Right lobe of liver (tissue), 6 donors: Measurements from ENCODE around the gene CAPN3. TPM values are rescaled to one million over a fixed set of nuclear protein-coding genes. Genes with fewer than 3 reads are reported as not detected.

Source experiments
- ATAC-seq, 4 donors: fragments of 200-7000 bp; cut with Tn5 transposase; one replicate each; pipeline ENCODE4 v1.9.1; 2020; ENCODE audit warnings: mild to moderate bottlenecking in 4 of 4, moderate library complexity in 4 of 4
- DNase-seq, 3 donors: peaks; one replicate each; pipeline ENCODE4 v3.0.0-alpha.2; 2020
- H3K27ac ChIP-seq, 3 donors: fragments of 200-600 bp; one replicate each; pipeline ENCODE4 v1.8.0; 2022
- H3K27me3 ChIP-seq, 2 donors: fragments of 200-600 bp; one replicate each; pipeline ENCODE4 v1.8.0; 2022
- H3K36me3 ChIP-seq, 4 donors: fragments of 200-600 bp; sonication (generic) in 1 of 4; one replicate each; pipeline versions ENCODE4 v1.5.1 to v1.8.0; 2017 to 2022; ENCODE audit warnings: control low read depth in 1 of 4
- H3K4me1 ChIP-seq, 4 donors: fragments of 200-600 bp; sonication (generic) in 1 of 4; one replicate each; pipeline versions ENCODE4 v1.5.1 to v1.8.0; 2017 to 2022; ENCODE audit warnings: control low read depth in 1 of 4
- H3K4me3 ChIP-seq, 3 donors: fragments of 200-600 bp; one replicate each; pipeline ENCODE4 v1.8.0; 2022
- H3K9me3 ChIP-seq, 4 donors: fragments of 200-600 bp; sonication (generic) in 1 of 4; one replicate each; pipeline versions ENCODE4 v1.5.1 to v1.8.0; 2017 to 2022; ENCODE audit warnings: control low read depth in 1 of 4
- CTCF ChIP-seq, 4 donors: fragments of 200-600 bp in 3 of 4; fragments of 450-650 bp in 1 of 4; IDR thresholded peaks; one replicate each; pipeline versions ENCODE4 v1.5.1 to v1.8.0; 2016 to 2022; ENCODE audit warnings: antibody characterized with exemption in 4 of 4, mild to moderate bottlenecking in 2 of 4
- POLR2A ChIP-seq: fragments of 450-650 bp; IDR thresholded peaks from one replicate; pipeline ENCODE4 v1.6.1; 2017; ENCODE audit warnings: antibody characterized with exemption, mild to moderate bottlenecking
- WGBS: methylation state at CpG from one replicate; pipeline ENCODE4 v1.1.6; 2018; ENCODE audit warnings: low coverage, low lambda C conversion rate; ENCODE audit not compliant: insufficient coverage; ENCODE audit errors: missing lambda C conversion rate; 5-methylcytosine and 5-hydroxymethylcytosine counted together
- intact Hi-C, 2 donors: fragments of 100-400 bp; cut with DNase I; formaldehyde crosslinking; loops; one replicate each; pipeline versions ENCODE4 v1.11.2 to v1.14.1; 2022
- total RNA-seq, 6 experiments: library from RNA; depleted of rRNA in 2 of 6; stranded (reverse); fragments of >200 nt in 2 of 6; fragmentation: NEBNext Ultra II Directional in 3 of 6; extraction: Animal tissue kit (Norgen Biotek cat#: 25700) in 3 of 6; gene quantifications; one replicate each; pipeline versions ENCODE4 v1.1.0 to v1.2.4, GENCODE V29; 2016 to 2023
- donor health status: DM: no; HTN: yes; CAD: no.
- donor health status: DM: no; HTN: no; CAD: no.
- donor health status: DM: no; HTN: no; CAD: no.
- donor health status: DM: no; HTN: yes; CAD: no.
- donor health status: DM: no; HTN: yes; CAD: no.

Gene CAPN3
- total RNA-seq, 6 experiments from 2014 or later = 3.2 to 25.9 (median 13.3) TPM

DNA sequence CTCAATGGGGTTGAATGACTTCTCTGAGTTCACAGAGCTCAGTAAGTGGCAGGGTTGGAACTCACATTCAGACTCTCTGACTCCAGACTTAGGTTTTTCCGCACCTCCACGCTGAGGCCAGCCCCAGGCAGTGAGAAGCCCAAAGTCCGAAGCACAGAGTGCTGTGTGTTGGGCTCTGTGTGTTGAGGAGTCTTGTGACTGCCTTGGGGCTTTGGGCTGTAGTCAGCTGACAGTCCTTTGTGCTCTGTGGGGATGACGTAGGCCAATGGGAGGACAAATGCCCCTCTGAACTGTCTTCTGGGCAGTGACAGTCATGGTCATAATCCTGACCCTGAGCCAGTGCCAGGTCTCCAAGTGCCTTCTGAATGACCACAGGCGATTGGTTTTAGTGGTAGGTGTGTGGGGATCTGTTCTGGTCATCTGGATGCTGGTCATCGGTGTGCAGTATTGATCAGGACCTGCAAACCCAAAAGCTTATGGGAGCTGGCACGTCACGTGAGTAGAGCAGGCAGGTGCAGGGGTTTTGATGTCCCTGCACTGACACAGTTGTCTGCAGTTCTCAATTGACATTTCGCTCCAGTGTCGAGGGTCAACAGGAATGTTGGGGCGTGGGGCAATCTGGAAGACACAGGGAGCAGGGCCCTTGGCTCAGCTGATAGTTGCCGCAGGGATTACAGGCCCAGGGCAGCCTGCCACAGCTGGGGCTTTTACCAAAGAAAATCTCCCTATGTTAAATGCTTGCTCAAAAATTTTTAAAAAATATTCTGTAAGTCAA, 45.3 kb downstream of the CAPN3 start:
- intact Hi-C loops = no loop called here
- 74% methylated on average over 5 of the region's 12 CpGs for WGBS
- ATAC-seq = peak; percentile 20 to 66 (median 48)
- H3K9me3 ChIP-seq = no peaks in the 10 kb centered on the region
- no peak for TF ChIP-seq POLR2A
- TF ChIP-seq CTCF (IDR thresholded peaks at IDR 0.05) = no peak
- peak in 2 of 3 donors; percentile 83 to 87 for DNase-seq
- peaks cover 0 to 39% (median 6%) of the 10 kb centered on the region in 4 donors for H3K4me1 ChIP-seq
- peaks cover 0 to 4% (median under 1%) of the 10 kb centered on the region in 4 donors for H3K36me3 ChIP-seq
- peak overlapping the region in 1 of 3 donors; percentile 84 for H3K27ac ChIP-seq
- H3K27me3 ChIP-seq = no peaks in the 10 kb centered on the region
- no peak overlapping the region for H3K4me3 ChIP-seq

DNA sequence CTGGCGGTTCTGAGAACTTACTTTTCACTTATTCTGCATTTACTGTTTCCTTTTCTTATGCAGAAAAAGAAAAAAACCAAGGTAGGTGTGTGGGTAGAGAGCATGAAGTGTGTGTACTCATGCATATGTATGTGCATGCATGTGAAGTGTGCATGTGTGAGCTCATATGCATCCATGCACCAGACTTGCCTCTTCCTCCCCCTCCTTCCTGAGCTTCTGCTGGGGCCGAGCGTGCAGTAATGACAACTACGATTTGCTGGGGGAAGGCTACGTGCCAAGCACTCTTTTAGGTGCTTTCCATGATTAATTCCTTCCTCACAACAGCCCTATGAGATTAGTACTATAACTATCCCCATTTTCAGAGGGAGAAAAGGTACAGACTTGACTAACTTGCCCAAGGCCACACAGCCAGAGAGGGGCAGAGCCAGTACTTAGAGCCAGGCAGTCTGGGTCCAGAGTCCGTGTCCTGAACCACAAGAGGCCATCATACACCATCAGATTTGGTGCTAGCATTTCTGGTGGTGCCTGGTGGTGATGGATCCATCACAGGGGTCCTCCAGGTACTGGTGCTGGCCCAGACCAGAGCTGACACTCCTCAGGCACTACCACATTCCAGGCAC, 46.7 kb downstream of the CAPN3 start:
- peak; percentile 57 to 66 (median 60) for ATAC-seq
- TF ChIP-seq CTCF (IDR thresholded peaks at IDR 0.05) (no peak), POLR2A (no peak)
- intact Hi-C loops = no loop called here
- Histone ChIP-seq H3K27ac (peak overlapping the region in 1 of 3 donors; percentile 84), H3K27me3 (no peaks in the 10 kb centered on the region), H3K4me3 (no peak overlapping the region), H3K9me3 (no peaks in the 10 kb centered on the region), H3K36me3 (peaks cover 0 to 2% (median 0%) of the 10 kb centered on the region in 4 donors), H3K4me1 (peaks cover 0 to 43% (median 6%) of the 10 kb centered on the region in 4 donors)
- WGBS = 49% methylated on average over 5 of the region's 6 CpGs
- DNase-seq = peak in 2 of 3 donors; percentile 74 to 77

DNA sequence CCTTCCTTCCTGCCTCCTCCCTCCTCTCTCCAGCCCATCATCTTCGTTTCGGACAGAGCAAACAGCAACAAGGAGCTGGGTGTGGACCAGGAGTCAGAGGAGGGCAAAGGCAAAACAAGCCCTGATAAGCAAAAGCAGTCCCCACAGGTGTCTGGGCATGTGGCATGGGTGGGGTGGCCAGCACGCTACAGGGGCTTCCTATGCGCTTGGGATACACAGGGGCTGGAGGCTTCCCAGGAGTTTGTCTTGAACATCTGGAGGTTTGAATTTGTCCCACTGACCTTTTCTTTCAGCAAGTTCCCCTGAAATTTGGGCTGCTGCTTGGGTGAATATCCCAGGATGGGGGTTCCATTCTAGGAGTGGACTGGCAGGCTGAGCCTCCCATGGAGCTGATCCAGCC, 48.9 kb downstream of the CAPN3 start:
- peaks cover 0 to 43% (median 6%) of the 10 kb centered on the region in 4 donors for H3K4me1 ChIP-seq
- DNase-seq (no peak), ATAC-seq (no peak)
- no peak overlapping the region for H3K4me3 ChIP-seq
- 73% methylated on average over 3 of the region's 4 CpGs for WGBS
- peak overlapping the region in 1 of 3 donors; percentile 74 for H3K27ac ChIP-seq
- peaks cover 0 to 15% (median 4%) of the 10 kb centered on the region in 4 donors for H3K36me3 ChIP-seq
- intact Hi-C loops = no loop called here
- no peaks in the 10 kb centered on the region for H3K9me3 ChIP-seq
- no peaks in the 10 kb centered on the region for H3K27me3 ChIP-seq
- TF ChIP-seq CTCF (IDR thresholded peaks at IDR 0.05) (no peak), POLR2A (no peak)

DNA sequence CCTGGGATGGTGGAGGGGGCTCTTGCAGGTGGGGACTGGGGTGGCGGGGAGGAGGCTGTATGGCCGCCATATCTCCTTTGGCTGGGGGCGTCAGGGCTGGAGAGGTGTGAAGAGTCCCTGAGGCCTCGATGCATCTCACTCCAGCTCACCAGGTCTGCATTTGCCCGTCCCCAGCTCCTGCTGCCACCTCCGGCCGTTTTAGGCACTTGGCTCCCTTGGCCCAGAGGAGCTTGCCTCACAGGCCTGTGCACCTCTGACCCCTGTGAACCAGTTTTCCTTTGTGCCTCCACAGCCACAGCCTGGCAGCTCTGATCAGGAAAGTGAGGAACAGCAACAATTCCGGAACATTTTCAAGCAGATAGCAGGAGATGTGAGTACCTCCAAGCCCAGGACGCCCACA, 49.7 kb downstream of the CAPN3 start:
- intact Hi-C loops = no loop called here
- 51% methylated on average over 2 of the region's 9 CpGs for WGBS
- ATAC-seq (peak; percentile 67 to 82 (median 78)), DNase-seq (peak; percentile 53 to 87 (median 84))
- H3K27me3 ChIP-seq = no peaks in the 10 kb centered on the region
- peaks cover 0 to 15% (median 4%) of the 10 kb centered on the region in 4 donors for H3K36me3 ChIP-seq
- H3K4me3 ChIP-seq = no peak overlapping the region
- no peaks in the 10 kb centered on the region for H3K9me3 ChIP-seq
- TF ChIP-seq CTCF (IDR thresholded peaks at IDR 0.05) = peak in 3 of 4 donors; percentile 21 to 36 (median 34)
- no peak for TF ChIP-seq POLR2A
- peak overlapping the region in 1 of 3 donors; percentile 74 for H3K27ac ChIP-seq
- H3K4me1 ChIP-seq = peaks cover 0 to 41% (median 6%) of the 10 kb centered on the region in 4 donors
